Stomach (tissue), 4 donors: ENCODE measurements around the gene PPP4C.
A peak's percentile ranks its signal among the peaks of the same experiment; 100 is the strongest.

Experiments used
- POLR2AphosphoS5 ChIP-seq, 3 donors: sonication (generic); formaldehyde crosslinking; IDR thresholded peaks; one replicate each; pipeline ENCODE4 v1.6.1; 2016; ENCODE audit warnings: antibody characterized with exemption in 3 of 3
- TF ChIP-seq, protein P1 (sequence below), 7 experiments: fragments of 450-650 bp in 4 of 7; fragments of 200-600 bp in 3 of 7; sonication (generic) in 3 of 7; IDR thresholded peaks; one replicate each; pipeline ENCODE4 v1.5.1; 2016 to 2019; ENCODE audit warnings: antibody characterized with exemption in 7 of 7, control low read depth in 2 of 7, mild to moderate bottlenecking in 1 of 7

GRCh38 chr16:30092373-30093010 lies 16.7 kb downstream of the PPP4C start:
- TF ChIP-seq, protein P1, sequence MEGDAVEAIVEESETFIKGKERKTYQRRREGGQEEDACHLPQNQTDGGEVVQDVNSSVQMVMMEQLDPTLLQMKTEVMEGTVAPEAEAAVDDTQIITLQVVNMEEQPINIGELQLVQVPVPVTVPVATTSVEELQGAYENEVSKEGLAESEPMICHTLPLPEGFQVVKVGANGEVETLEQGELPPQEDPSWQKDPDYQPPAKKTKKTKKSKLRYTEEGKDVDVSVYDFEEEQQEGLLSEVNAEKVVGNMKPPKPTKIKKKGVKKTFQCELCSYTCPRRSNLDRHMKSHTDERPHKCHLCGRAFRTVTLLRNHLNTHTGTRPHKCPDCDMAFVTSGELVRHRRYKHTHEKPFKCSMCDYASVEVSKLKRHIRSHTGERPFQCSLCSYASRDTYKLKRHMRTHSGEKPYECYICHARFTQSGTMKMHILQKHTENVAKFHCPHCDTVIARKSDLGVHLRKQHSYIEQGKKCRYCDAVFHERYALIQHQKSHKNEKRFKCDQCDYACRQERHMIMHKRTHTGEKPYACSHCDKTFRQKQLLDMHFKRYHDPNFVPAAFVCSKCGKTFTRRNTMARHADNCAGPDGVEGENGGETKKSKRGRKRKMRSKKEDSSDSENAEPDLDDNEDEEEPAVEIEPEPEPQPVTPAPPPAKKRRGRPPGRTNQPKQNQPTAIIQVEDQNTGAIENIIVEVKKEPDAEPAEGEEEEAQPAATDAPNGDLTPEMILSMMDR (IDR thresholded peaks at IDR 0.05): peak in 4 of 7 experiments; percentile 15 to 49 (median 36)
- TF ChIP-seq POLR2AphosphoS5 (IDR thresholded peaks at IDR 0.05): peak; percentile 20 to 56 (median 49)
